A549 treated with CORT108297 at 1 μM for 4 hours (cell line): ENCODE data around the gene GLOD5. TPM values are rescaled to one million over a fixed set of nuclear protein-coding genes. Genes with fewer than 3 reads are reported as not detected.

Experiments
- total RNA-seq: library from RNA; stranded (reverse); fragments of 200-300 nt; extraction: Qiagen RNA extraction; gene quantifications from 5 replicates; pipeline ENCODE4 v1.2.3, GENCODE V29; 2022

The GLOD5 gene
- total RNA-seq, result not detected in 5 replicates

GRCh38 chrX:48761674-48762471, at the start of gene GLOD5:
GLOD5 (plus strand) TSS chrX:48761747; CDS start chrX:48761791, 44 bp downstream.

GRCh38 chrX:48786341-48786800, 24.8 kb downstream of the GLOD5 start, which contains the start of gene GATA1:
GATA1 (plus strand) TSS chrX:48786590; CDS start chrX:48791110, 4,520 bp downstream.

GRCh38 chrX:48801280-48802088, 39.9 kb downstream of the GLOD5 start, which contains the start of gene HDAC6:
HDAC6 (plus strand) TSS chrX:48802067; CDS start chrX:48802693, 626 bp downstream.

Other genes with a start within 250 kb of the GLOD5 start
- 113 to 155 TPM (median 148 TPM) in 5 replicates for gene EBP, start 239.9 kb upstream of the GLOD5 start, total RNA-seq
- gene TBC1D25, start 222.0 kb upstream of the GLOD5 start, total RNA-seq, result 9.5 to 12.7 TPM (median 11.8 TPM) in 5 replicates
- 297 to 439 TPM (median 349 TPM) in 5 replicates for gene RBM3, start 187.3 kb upstream of the GLOD5 start, total RNA-seq
- 56.5 to 88.9 TPM (median 81.1 TPM) in 5 replicates for gene WDR13, start 164.3 kb upstream of the GLOD5 start, total RNA-seq
- gene WAS, start 77.9 kb upstream of the GLOD5 start, total RNA-seq, result 0.21 to 0.36 TPM (median 0.25 TPM) in 5 replicates
- gene SUV39H1, start 65.0 kb upstream of the GLOD5 start, total RNA-seq, result 18.9 to 22.9 TPM (median 22.2 TPM) in 5 replicates
- not detected in 5 replicates for gene GATA1, start 24.8 kb downstream of the GLOD5 start, total RNA-seq
- 23.3 to 33.1 TPM (median 28.3 TPM) in 5 replicates for gene HDAC6, start 40.3 kb downstream of the GLOD5 start, total RNA-seq
- 0.09 to 0.18 TPM (median 0.12 TPM) in 4 of 5 replicates, not detected in the other for gene ERAS, start 64.8 kb downstream of the GLOD5 start, total RNA-seq
- 17.4 to 54.0 TPM (median 47.3 TPM) in 5 replicates for gene PCSK1N, start 73.9 kb downstream of the GLOD5 start, total RNA-seq
- 92.5 to 116 TPM (median 108 TPM) in 5 replicates for gene TIMM17B, start 136.0 kb downstream of the GLOD5 start, total RNA-seq
- 91.3 to 118 TPM (median 100.0 TPM) in 5 replicates for gene PQBP1, start 136.2 kb downstream of the GLOD5 start, total RNA-seq
- gene SLC35A2, start 149.9 kb downstream of the GLOD5 start, total RNA-seq, result 53.3 to 73.9 TPM (median 72.1 TPM) in 5 replicates
- gene PIM2, start 157.3 kb downstream of the GLOD5 start, total RNA-seq, result 10.0 to 10.8 TPM (median 10.1 TPM) in 5 replicates
- gene OTUD5, start 195.9 kb downstream of the GLOD5 start, total RNA-seq, result 60.0 to 65.8 TPM (median 64.1 TPM) in 5 replicates
- gene KCND1, start 210.1 kb downstream of the GLOD5 start, total RNA-seq, result 0.98 to 1.4 TPM (median 1.3 TPM) in 5 replicates
- gene GRIPAP1, start 240.5 kb downstream of the GLOD5 start, total RNA-seq, result 18.1 to 23.3 TPM (median 21.3 TPM) in 5 replicates